ENCODE measurements around the gene NR2E3.

The NR2E3 gene

GRCh38 chr15:71791975-71792374, 18.4 kb upstream of the NR2E3 start:
- no peak for DNase-seq

- DNase-seq, result peak; percentile 51
Observed at GRCh38 chr15:71792521-71792920, 17.8 kb upstream of the NR2E3 start.

GRCh38 chr15:71798641-71799040, 11.7 kb upstream of the NR2E3 start:
- no peak for DNase-seq

- no peak for DNase-seq
Observed at GRCh38 chr15:71800190-71800589, 10.2 kb upstream of the NR2E3 start.

GRCh38 chr15:71800835-71801745, 9.3 kb upstream of the NR2E3 start:
- DNase-seq, result peak; percentile 74

- DNase-seq, result no peak
Observed at GRCh38 chr15:71801935-71802655, 8.3 kb upstream of the NR2E3 start.

- DNase-seq, result no peak
Observed at GRCh38 chr15:71802770-71803169, 7.6 kb upstream of the NR2E3 start.

- no peak for DNase-seq
Observed at GRCh38 chr15:71804226-71804625, 6.1 kb upstream of the NR2E3 start.

- DNase-seq, result no peak
Observed at GRCh38 chr15:71804695-71805470, 5.5 kb upstream of the NR2E3 start.

GRCh38 chr15:71806452-71806931, 3.9 kb upstream of the NR2E3 start:
- peak; percentile 43 for DNase-seq

- no peak for DNase-seq
Observed at GRCh38 chr15:71807125-71807629, 3.2 kb upstream of the NR2E3 start.

GRCh38 chr15:71807691-71808091, 2.7 kb upstream of the NR2E3 start:
- peak; percentile 33 for DNase-seq

GRCh38 chr15:71808311-71809020, 1.9 kb upstream of the NR2E3 start:
- no peak for DNase-seq

GRCh38 chr15:71809346-71809745, 1.0 kb upstream of the NR2E3 start:
- no peak for DNase-seq

- no peak for DNase-seq
Observed at GRCh38 chr15:71811036-71811736, 832 bp downstream of the NR2E3 start.

- no peak for DNase-seq
Observed at GRCh38 chr15:71811752-71812735, 1.7 kb downstream of the NR2E3 start.

GRCh38 chr15:71812966-71813722, 2.8 kb downstream of the NR2E3 start:
- DNase-seq, result no peak

GRCh38 chr15:71813723-71814470, 3.5 kb downstream of the NR2E3 start:
- no peak for DNase-seq
